Adipocyte (in vitro differentiated cells): ENCODE data around the gene ALB.

Source experiments
- DNase-seq: peaks from one replicate; pipeline ENCODE4 v3.0.0-alpha.2; 2015; ENCODE audit warnings: low read depth
- H3K27me3 ChIP-seq: replicated peaks from 2 replicates; pipeline ENCODE4 v1.7.0; 2013; ENCODE audit warnings: mild to moderate bottlenecking, low read length, moderate library complexity; ENCODE audit not compliant: control insufficient read depth, insufficient read depth
- H3K36me3 ChIP-seq: 2 replicates; pipeline ENCODE4 v1.7.0; 2013; ENCODE audit warnings: low read length, mild to moderate bottlenecking, moderate library complexity; ENCODE audit not compliant: control insufficient read depth, insufficient read depth, severe bottlenecking
- H3K4me1 ChIP-seq: 2 replicates; pipeline ENCODE4 v1.7.0; 2013; ENCODE audit warnings: mild to moderate bottlenecking, low read length, moderate library complexity; ENCODE audit not compliant: control insufficient read depth, insufficient read depth
- H3K4me3 ChIP-seq: 2 replicates; pipeline ENCODE4 v1.7.0; 2013; ENCODE audit warnings: mild to moderate bottlenecking, low read length, moderate library complexity
- H3K9ac ChIP-seq: 2 replicates; pipeline ENCODE4 v1.7.0; 2013; ENCODE audit warnings: mild to moderate bottlenecking, low read length, moderate library complexity
- H3K9me3 ChIP-seq: 2 replicates; pipeline ENCODE4 v1.7.0; 2013; ENCODE audit warnings: mild to moderate bottlenecking, low read length, moderate library complexity; ENCODE audit not compliant: control insufficient read depth

Gene ALB

GRCh38 chr4:73432169-73433000 lies 28.3 kb downstream of the ALB start:
- Histone ChIP-seq H3K4me3 (no peak overlapping the region), H3K9ac (no peak overlapping the region), H3K9me3 (no peaks in the 10 kb centered on the region), H3K36me3 (no peaks in the 10 kb centered on the region), H3K4me1 (no peaks in the 10 kb centered on the region), H3K27me3 (peaks cover 4% of the 10 kb centered on the region)
- no peak for DNase-seq

- Histone ChIP-seq H3K4me1 (no peaks in the 10 kb centered on the region), H3K36me3 (no peaks in the 10 kb centered on the region), H3K9ac (no peak overlapping the region), H3K27me3 (peaks cover 4% of the 10 kb centered on the region), H3K4me3 (no peak overlapping the region), H3K9me3 (no peaks in the 10 kb centered on the region)
- no peak for DNase-seq
Measured at GRCh38 chr4:73433140-73433539, 29.1 kb downstream of the ALB start.

GRCh38 chr4:73434311-73434710 lies 30.2 kb downstream of the ALB start:
- no peak overlapping the region for H3K9ac ChIP-seq
- no peaks in the 10 kb centered on the region for H3K4me1 ChIP-seq
- H3K9me3 ChIP-seq: no peaks in the 10 kb centered on the region
- no peak overlapping the region for H3K4me3 ChIP-seq
- no peaks in the 10 kb centered on the region for H3K36me3 ChIP-seq
- peak; percentile 50 for DNase-seq
- H3K27me3 ChIP-seq: peaks cover 4% of the 10 kb centered on the region

- no peak within 1 kb of the TSS for H3K4me3 ChIP-seq
- H3K9ac ChIP-seq: no peak within 1 kb of the TSS
- DNase-seq: no peak
- H3K27me3 ChIP-seq: no peaks in the 10 kb centered on the region
- H3K4me1 ChIP-seq: no peaks in the 10 kb centered on the region
- no peaks in the 10 kb centered on the region for H3K36me3 ChIP-seq
- no peaks in the 10 kb centered on the region for H3K9me3 ChIP-seq
Measured at GRCh38 chr4:73435984-73436383, 31.9 kb downstream of the ALB start, which contains the start of gene AFP. Gene AFP (plus strand): TSS chr4:73436221. CDS start chr4:73436263, 42 bp downstream.

GRCh38 chr4:73436674-73437557 lies 32.8 kb downstream of the ALB start:
- Histone ChIP-seq H3K36me3 (no peaks in the 10 kb centered on the region), H3K4me1 (no peaks in the 10 kb centered on the region), H3K4me3 (no peak overlapping the region), H3K9me3 (no peaks in the 10 kb centered on the region), H3K9ac (no peak overlapping the region), H3K27me3 (no peaks in the 10 kb centered on the region)
- no peak for DNase-seq

- Histone ChIP-seq H3K9ac (no peak overlapping the region), H3K9me3 (no peaks in the 10 kb centered on the region), H3K4me3 (no peak overlapping the region), H3K4me1 (no peaks in the 10 kb centered on the region), H3K36me3 (no peaks in the 10 kb centered on the region), H3K27me3 (no peaks in the 10 kb centered on the region)
- DNase-seq: no peak
Measured at GRCh38 chr4:73437558-73437956, 33.5 kb downstream of the ALB start.

- no peak overlapping the region for H3K9ac ChIP-seq
- no peaks in the 10 kb centered on the region for H3K27me3 ChIP-seq
- H3K36me3 ChIP-seq: no peaks in the 10 kb centered on the region
- DNase-seq: no peak
- H3K4me3 ChIP-seq: no peak overlapping the region
- H3K4me1 ChIP-seq: no peaks in the 10 kb centered on the region
- no peaks in the 10 kb centered on the region for H3K9me3 ChIP-seq
Measured at GRCh38 chr4:73438048-73438447, 34.0 kb downstream of the ALB start.

GRCh38 chr4:73438582-73439215 lies 34.6 kb downstream of the ALB start:
- no peak overlapping the region for H3K4me3 ChIP-seq
- H3K27me3 ChIP-seq: no peaks in the 10 kb centered on the region

GRCh38 chr4:73439445-73439844 lies 35.4 kb downstream of the ALB start:
- Histone ChIP-seq H3K4me1 (no peaks in the 10 kb centered on the region), H3K9me3 (no peaks in the 10 kb centered on the region), H3K36me3 (no peaks in the 10 kb centered on the region), H3K9ac (no peak overlapping the region), H3K27me3 (no peaks in the 10 kb centered on the region), H3K4me3 (no peak overlapping the region)
- DNase-seq: no peak

More at GRCh38 chr4:73438582-73439215, 34.6 kb downstream of the ALB start:
- no peaks in the 10 kb centered on the region for H3K9me3 ChIP-seq
- no peak overlapping the region for H3K9ac ChIP-seq
- no peaks in the 10 kb centered on the region for H3K4me1 ChIP-seq
- H3K36me3 ChIP-seq: no peaks in the 10 kb centered on the region
- DNase-seq: no peak

GRCh38 chr4:73439991-73440390 lies 35.9 kb downstream of the ALB start:
- H3K36me3 ChIP-seq: no peaks in the 10 kb centered on the region
- H3K4me3 ChIP-seq: no peak overlapping the region
- no peak overlapping the region for H3K9ac ChIP-seq
- no peaks in the 10 kb centered on the region for H3K4me1 ChIP-seq
- DNase-seq: no peak
- H3K27me3 ChIP-seq: no peaks in the 10 kb centered on the region
- H3K9me3 ChIP-seq: no peaks in the 10 kb centered on the region

- no peak for DNase-seq
- H3K27me3 ChIP-seq: no peaks in the 10 kb centered on the region
- no peak overlapping the region for H3K4me3 ChIP-seq
- no peaks in the 10 kb centered on the region for H3K9me3 ChIP-seq
- H3K4me1 ChIP-seq: no peaks in the 10 kb centered on the region
- no peak overlapping the region for H3K9ac ChIP-seq
- H3K36me3 ChIP-seq: no peaks in the 10 kb centered on the region
Measured at GRCh38 chr4:73440653-73441052, 36.6 kb downstream of the ALB start.
